H9 (cell line): ENCODE data around the gene CFAP100. TPM values are rescaled to one million over a fixed set of nuclear protein-coding genes. Genes with fewer than 3 reads are reported as not detected.

ENCODE experiments used
- DNase-seq: peaks from one replicate; pipeline ENCODE4 v3.0.0-alpha.2; 2017
- H2AFZ ChIP-seq: one replicate; pipeline ENCODE4 v1.6.1; 2013; ENCODE audit warnings: mild to moderate bottlenecking, low read length, control low read depth, moderate library complexity
- H2AK5ac ChIP-seq: 2 replicates; pipeline ENCODE4 v1.6.1; 2013; ENCODE audit warnings: low read length, control low read depth, mixed read lengths; ENCODE audit not compliant: insufficient read length
- H2BK120ac ChIP-seq: one replicate; pipeline ENCODE4 v1.6.1; 2013; ENCODE audit warnings: low read depth, mild to moderate bottlenecking, low read length, control low read depth, inconsistent platforms; ENCODE audit not compliant: poor library complexity, severe bottlenecking
- H2BK12ac ChIP-seq: 2 replicates; pipeline ENCODE4 v1.6.1; 2013; ENCODE audit warnings: low read length, control low read depth, mixed read lengths, low read depth; ENCODE audit not compliant: insufficient read length
- H2BK15ac ChIP-seq: 2 replicates; pipeline ENCODE4 v1.6.1; 2013; ENCODE audit warnings: low read depth, low read length, control low read depth
- H2BK20ac ChIP-seq: one replicate; pipeline ENCODE4 v1.6.1; 2013; ENCODE audit warnings: low read depth, mild to moderate bottlenecking, low read length, control low read depth, inconsistent platforms; ENCODE audit not compliant: poor library complexity, severe bottlenecking
- H2BK5ac ChIP-seq: 2 replicates; pipeline ENCODE4 v1.6.1; 2013; ENCODE audit warnings: low read length, control low read depth, mixed read lengths; ENCODE audit not compliant: insufficient read length
- H3K14ac ChIP-seq: 2 replicates; pipeline ENCODE4 v1.6.1; 2013; ENCODE audit warnings: low read length, control low read depth; ENCODE audit not compliant: insufficient read depth
- H3K18ac ChIP-seq: 2 replicates; pipeline ENCODE4 v1.6.1; 2013; ENCODE audit warnings: low read depth, mild to moderate bottlenecking, mixed read lengths, low read length, control low read depth; ENCODE audit not compliant: insufficient read length
- H3K23ac ChIP-seq: 2 replicates; pipeline ENCODE4 v1.6.1; 2013; ENCODE audit warnings: low read length, control low read depth, mixed read lengths, low read depth; ENCODE audit not compliant: insufficient read length
- H3K23me2 ChIP-seq: 2 replicates; pipeline ENCODE4 v1.6.1; 2013; ENCODE audit warnings: low read depth, mild to moderate bottlenecking, mixed read lengths, low read length, control low read depth; ENCODE audit not compliant: insufficient read length, poor library complexity, severe bottlenecking
- H3K27ac ChIP-seq: 2 replicates; pipeline ENCODE4 v1.5.1; 2013; ENCODE audit warnings: low read length, control low read depth, mixed read lengths, low read depth; ENCODE audit not compliant: insufficient read length
- H3K27me3 ChIP-seq: 2 replicates; pipeline ENCODE4 v1.6.1; 2013; ENCODE audit warnings: low read length, control low read depth, inconsistent platforms; ENCODE audit not compliant: insufficient read depth
- H3K4ac ChIP-seq: 2 replicates; pipeline ENCODE4 v1.6.1; 2013; ENCODE audit warnings: low read depth, mild to moderate bottlenecking, control low read depth, inconsistent platforms, low read length, moderate library complexity
- H3K4me1 ChIP-seq: 2 replicates; pipeline ENCODE4 v1.6.1; 2013; ENCODE audit warnings: low read length, control low read depth, inconsistent platforms; ENCODE audit not compliant: insufficient read depth
- H3K4me2 ChIP-seq: 2 replicates; pipeline ENCODE4 v1.6.1; 2013; ENCODE audit warnings: low read length, control low read depth, mixed read lengths; ENCODE audit not compliant: insufficient read length, insufficient read depth
- H3K56ac ChIP-seq: 2 replicates; pipeline ENCODE4 v1.6.1; 2013; ENCODE audit warnings: low read depth, mild to moderate bottlenecking, mixed read lengths, low read length, control low read depth; ENCODE audit not compliant: insufficient read length
- H3K79me1 ChIP-seq: 2 replicates; pipeline ENCODE4 v1.6.1; 2013; ENCODE audit warnings: low read depth, mild to moderate bottlenecking, moderate library complexity, low read length, control low read depth, inconsistent platforms; ENCODE audit not compliant: insufficient read depth, poor library complexity, severe bottlenecking
- H3K79me2 ChIP-seq: 2 replicates; pipeline ENCODE4 v1.6.1; 2013; ENCODE audit warnings: low read length, control low read depth, inconsistent platforms; ENCODE audit not compliant: insufficient read depth
- H3K9ac ChIP-seq: 2 replicates; pipeline ENCODE4 v1.6.1; 2013; ENCODE audit warnings: low read length, control low read depth, mixed read lengths; ENCODE audit not compliant: insufficient read length; ENCODE audit errors: extremely low read depth
- H3K9me3 ChIP-seq: one replicate; pipeline ENCODE4 v1.6.1; 2013; ENCODE audit warnings: low read depth, low read length, inconsistent platforms; ENCODE audit not compliant: control insufficient read depth
- H3T11ph ChIP-seq: one replicate; pipeline ENCODE4 v1.6.1; 2013; ENCODE audit warnings: mild to moderate bottlenecking, low read length, control low read depth, inconsistent platforms
- H4K20me1 ChIP-seq: one replicate; pipeline ENCODE4 v1.6.1; 2013; ENCODE audit not compliant: control insufficient read depth, insufficient read length, insufficient read depth
- H4K5ac ChIP-seq: 2 replicates; pipeline ENCODE4 v1.6.1; 2013; ENCODE audit warnings: low read depth, mild to moderate bottlenecking, mixed read lengths, low read length, control low read depth; ENCODE audit not compliant: insufficient read length
- H4K8ac ChIP-seq: replicated peaks from 2 replicates; pipeline ENCODE4 v1.6.1; 2013; ENCODE audit warnings: low read length, control low read depth, mixed read lengths, low read depth; ENCODE audit not compliant: insufficient read length
- H4K91ac ChIP-seq: 2 replicates; pipeline ENCODE4 v1.6.1; 2013; ENCODE audit warnings: low read depth, mild to moderate bottlenecking, moderate library complexity, mixed read lengths, low read length, control low read depth; ENCODE audit not compliant: insufficient read length
- H3K27ac Mint-ChIP-seq, 3 experiments: 2 replicates in 2 of 3; 3 replicates in 1 of 3; pipeline ENCODE4 v1.8.0; 2020 to 2021; ENCODE audit warnings: mixed read lengths in 3 of 3, mild to moderate bottlenecking in 1 of 3, moderate library complexity in 1 of 3
- H3K27me3 Mint-ChIP-seq: 2 replicates; pipeline ENCODE4 v1.8.0; 2021; ENCODE audit warnings: low read depth, mild to moderate bottlenecking, moderate library complexity, mixed read lengths
- H3K36me3 Mint-ChIP-seq, 3 experiments: 2 replicates in 2 of 3; 3 replicates in 1 of 3; pipeline ENCODE4 v1.8.0; 2020 to 2021; ENCODE audit warnings: low read depth in 3 of 3, mixed read lengths in 3 of 3; ENCODE audit not compliant: insufficient read depth in 1 of 3
- H3K4me1 Mint-ChIP-seq, 2 experiments: 2 replicates each; pipeline ENCODE4 v1.8.0; 2020; ENCODE audit warnings: mixed read lengths in 2 of 2
- H3K4me3 Mint-ChIP-seq, 2 experiments: 2 replicates in 1 of 2; 3 replicates in 1 of 2; pipeline ENCODE4 v1.8.0; 2020 to 2021; ENCODE audit warnings: mild to moderate bottlenecking in 2 of 2, mixed read lengths in 2 of 2, moderate library complexity in 1 of 2
- H3K9me3 Mint-ChIP-seq, 2 experiments: 2 replicates in 1 of 2; 3 replicates in 1 of 2; pipeline ENCODE4 v1.8.0; 2020; ENCODE audit warnings: mild to moderate bottlenecking in 2 of 2, mixed read lengths in 2 of 2, moderate library complexity in 1 of 2
- CTCF ChIP-seq: fragments of 200-600 bp; sonication (generic); conservative IDR thresholded peaks from 3 replicates; pipeline ENCODE4 v1.8.0; 2021; ENCODE audit warnings: antibody characterized with exemption, mild to moderate bottlenecking
- WGBS: extraction: QIAGEN DNeasy Blood & Tissue Kit; methylation state at CpG from one replicate; pipeline ENCODE4 v1.1.7; 2013; ENCODE audit warnings: missing lambda C conversion rate, low lambda C conversion rate, mixed read lengths; ENCODE audit not compliant: insufficient read length; ENCODE audit errors: extremely low coverage; 5-methylcytosine and 5-hydroxymethylcytosine counted together
- total RNA-seq: library from RNA; stranded (reverse); gene quantifications from 2 replicates; pipeline ENCODE4 v1.2.1, GENCODE V29; 2021

Gene CFAP100
- total RNA-seq, 1 experiment from 2014 or later, result 0.44 TPM

- H3K4me1 ChIP-seq, result no peaks in the 10 kb centered on the region; the same call in 1 of the 2 replicates
- H3K79me2 ChIP-seq, result no peaks in the 10 kb centered on the region
- no peaks in the 10 kb centered on the region for H3K23me2 ChIP-seq
- no peak overlapping the region for H3K56ac ChIP-seq
- Mint-ChIP-seq H3K4me3 (no peak overlapping the region), H3K27me3 (peaks cover 10% of the 10 kb centered on the region), H3K4me1 (peaks cover 17 to 21% of the 10 kb centered on the region in 2 experiments), H3K36me3 (peaks cover 0 to 5% (median 0%) of the 10 kb centered on the region in 3 experiments; a peak in 1 of 7 replicates), H3K27ac (no peak overlapping the region), H3K9me3 (no peaks in the 10 kb centered on the region)
- H2BK5ac ChIP-seq, result no peak overlapping the region
- H3K9me3 ChIP-seq, result no peaks in the 10 kb centered on the region
- no peak overlapping the region for H3K4me2 ChIP-seq
- no peak overlapping the region for H3K23ac ChIP-seq
- H3T11ph ChIP-seq, result no peak overlapping the region
- no peak overlapping the region for H4K8ac ChIP-seq
- H3K14ac ChIP-seq, result no peak overlapping the region
- no peak for TF ChIP-seq CTCF
- no peak overlapping the region for H2AFZ ChIP-seq
- no peak overlapping the region for H3K4ac ChIP-seq
- H4K5ac ChIP-seq, result no peak overlapping the region
- no peaks in the 10 kb centered on the region for H3K27me3 ChIP-seq
- no peak overlapping the region for H2AK5ac ChIP-seq
- H3K9ac ChIP-seq, result no peak overlapping the region
- H2BK15ac ChIP-seq, result no peak overlapping the region
- H4K91ac ChIP-seq, result no peak overlapping the region
- no peak overlapping the region for H2BK120ac ChIP-seq
- H2BK20ac ChIP-seq, result no peak overlapping the region
- H2BK12ac ChIP-seq, result no peak overlapping the region
- no peaks in the 10 kb centered on the region for H3K79me1 ChIP-seq
- DNase-seq, result no peak
- no peaks in the 10 kb centered on the region for H4K20me1 ChIP-seq
- no CpG with 5 or more reads among the region's 8 CpGs for WGBS
- no peak overlapping the region for H3K18ac ChIP-seq
- H3K27ac ChIP-seq, result no peak overlapping the region
Observed at GRCh38 chr3:126401611-126402160, 7.0 kb downstream of the CFAP100 start.
